Immature natural killer cell (primary cell): Measurements from ENCODE around the gene VIL1. TPM values are rescaled to one million over a fixed set of nuclear protein-coding genes. Genes with fewer than 3 reads are reported as not detected.
A peak's percentile ranks its signal among the peaks of the same experiment; 100 is the strongest.

Experiments used
- DNase-seq, 3 donors: peaks; one replicate each; pipeline ENCODE4 v3.0.0; 2022; ENCODE audit warnings: mixed read lengths in 1 of 3
- H3K27ac Mint-ChIP-seq, 6 donors: one replicate each; pipeline ENCODE4 v1.8.0; 2020; ENCODE audit warnings: mixed read lengths in 6 of 6, mild to moderate bottlenecking in 5 of 6, inconsistent platforms in 4 of 6, moderate library complexity in 3 of 6
- H3K27me3 Mint-ChIP-seq, 3 donors: one replicate each; pipeline ENCODE4 v1.8.0; 2020 to 2021; ENCODE audit warnings: low read depth in 3 of 3, mild to moderate bottlenecking in 3 of 3, mixed read lengths in 3 of 3, moderate library complexity in 3 of 3, inconsistent platforms in 1 of 3
- H3K36me3 Mint-ChIP-seq, 3 donors: one replicate each; pipeline ENCODE4 v1.8.0; 2020; ENCODE audit warnings: mixed read lengths in 3 of 3, inconsistent platforms in 2 of 3, mild to moderate bottlenecking in 2 of 3
- H3K4me1 Mint-ChIP-seq, 2 donors: one replicate each; pipeline ENCODE4 v1.8.0; 2020; ENCODE audit warnings: inconsistent platforms in 2 of 2, mild to moderate bottlenecking in 2 of 2, mixed read lengths in 2 of 2, moderate library complexity in 1 of 2
- H3K4me3 Mint-ChIP-seq, 5 donors: one replicate each; pipeline ENCODE4 v1.8.0; 2020; ENCODE audit warnings: mild to moderate bottlenecking in 5 of 5, mixed read lengths in 5 of 5, inconsistent platforms in 3 of 5, moderate library complexity in 3 of 5
- H3K9me3 Mint-ChIP-seq, 6 donors: one replicate each; pipeline ENCODE4 v1.8.0; 2020; ENCODE audit warnings: mild to moderate bottlenecking in 6 of 6, mixed read lengths in 6 of 6, inconsistent platforms in 4 of 6, moderate library complexity in 3 of 6
- polyA plus RNA-seq, 3 donors: library from polyadenylated mRNA; unstranded; fragments of 300-500 nt; fragmentation: Illumina TruSeq; gene quantifications; one replicate each; pipeline ENCODE4 v1.2.3, GENCODE V29; 2021

Gene VIL1
- polyA plus RNA-seq, 3 donors from 2014 or later = 0.47 to 0.63 TPM; not detected in 1

DNA sequence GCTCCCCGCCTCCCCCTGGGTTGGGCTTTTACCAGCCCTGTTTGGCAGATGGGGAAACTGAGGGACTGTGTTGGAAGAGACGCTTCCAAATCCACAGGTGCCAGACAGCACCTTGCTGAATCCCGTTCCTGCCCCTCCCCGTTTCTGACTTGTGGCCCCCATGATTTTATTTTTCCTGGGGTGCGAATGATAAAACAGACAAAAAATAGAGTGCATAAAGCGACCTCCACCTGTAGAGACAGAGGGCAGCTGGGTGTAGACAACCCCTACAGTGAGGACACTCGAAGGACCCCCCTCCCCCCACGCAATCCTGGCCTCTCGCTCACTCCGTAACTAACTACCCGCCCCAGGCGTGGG, 21.5 kb upstream of the VIL1 start:
- no peaks in the 10 kb centered on the region for H3K36me3 Mint-ChIP-seq
- peaks cover 54 to 56% of the 10 kb centered on the region in 2 donors for H3K4me1 Mint-ChIP-seq
- no peaks in the 10 kb centered on the region for H3K9me3 Mint-ChIP-seq
- H3K4me3 Mint-ChIP-seq = peak overlapping the region; percentile 89 to 95 (median 94)
- H3K27me3 Mint-ChIP-seq = peaks cover 19 to 45% (median 37%) of the 10 kb centered on the region in 3 donors
- H3K27ac Mint-ChIP-seq = peak overlapping the region; percentile 94 to 99 (median 98)
- no peak for DNase-seq

DNA sequence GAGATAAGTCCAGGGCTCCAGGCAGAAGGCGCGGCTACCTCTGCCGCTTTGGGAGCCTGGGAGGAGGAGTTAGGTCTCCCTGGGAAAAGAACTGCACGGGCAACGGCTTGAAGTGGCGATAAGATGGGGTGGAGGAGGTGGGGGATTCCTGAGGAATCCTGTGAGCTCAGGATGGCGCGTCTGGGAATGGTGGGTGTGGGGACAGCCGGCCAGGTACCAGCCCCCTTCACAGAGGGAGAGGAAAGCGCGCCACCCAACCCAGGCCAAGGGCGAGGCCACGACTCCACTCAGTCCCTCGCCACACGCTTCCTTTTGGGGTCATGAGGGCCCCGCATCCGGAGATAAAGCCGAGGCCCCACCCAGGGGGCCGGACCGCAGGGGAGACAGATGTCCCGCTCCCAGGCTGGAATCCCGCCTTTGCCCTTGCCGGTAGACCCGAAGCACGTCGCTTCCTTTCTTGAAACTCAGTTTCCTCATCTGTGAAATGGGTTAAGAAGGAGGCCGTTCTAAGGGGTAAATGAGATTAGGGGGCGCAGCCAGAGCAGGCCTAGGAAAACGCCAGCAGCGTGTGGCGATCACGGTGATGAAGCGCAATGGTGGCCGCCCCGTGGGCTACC, 21.0 kb upstream of the VIL1 start:
- peak; percentile 75 to 80 (median 76) for DNase-seq
- Mint-ChIP-seq H3K4me1 (peaks cover 54 to 55% of the 10 kb centered on the region in 2 donors), H3K9me3 (no peaks in the 10 kb centered on the region), H3K36me3 (no peaks in the 10 kb centered on the region), H3K4me3 (peak overlapping the region; percentile 89 to 95 (median 94)), H3K27ac (peak overlapping the region; percentile 94 to 99 (median 98)), H3K27me3 (peaks cover 18 to 45% (median 37%) of the 10 kb centered on the region in 3 donors)

DNA sequence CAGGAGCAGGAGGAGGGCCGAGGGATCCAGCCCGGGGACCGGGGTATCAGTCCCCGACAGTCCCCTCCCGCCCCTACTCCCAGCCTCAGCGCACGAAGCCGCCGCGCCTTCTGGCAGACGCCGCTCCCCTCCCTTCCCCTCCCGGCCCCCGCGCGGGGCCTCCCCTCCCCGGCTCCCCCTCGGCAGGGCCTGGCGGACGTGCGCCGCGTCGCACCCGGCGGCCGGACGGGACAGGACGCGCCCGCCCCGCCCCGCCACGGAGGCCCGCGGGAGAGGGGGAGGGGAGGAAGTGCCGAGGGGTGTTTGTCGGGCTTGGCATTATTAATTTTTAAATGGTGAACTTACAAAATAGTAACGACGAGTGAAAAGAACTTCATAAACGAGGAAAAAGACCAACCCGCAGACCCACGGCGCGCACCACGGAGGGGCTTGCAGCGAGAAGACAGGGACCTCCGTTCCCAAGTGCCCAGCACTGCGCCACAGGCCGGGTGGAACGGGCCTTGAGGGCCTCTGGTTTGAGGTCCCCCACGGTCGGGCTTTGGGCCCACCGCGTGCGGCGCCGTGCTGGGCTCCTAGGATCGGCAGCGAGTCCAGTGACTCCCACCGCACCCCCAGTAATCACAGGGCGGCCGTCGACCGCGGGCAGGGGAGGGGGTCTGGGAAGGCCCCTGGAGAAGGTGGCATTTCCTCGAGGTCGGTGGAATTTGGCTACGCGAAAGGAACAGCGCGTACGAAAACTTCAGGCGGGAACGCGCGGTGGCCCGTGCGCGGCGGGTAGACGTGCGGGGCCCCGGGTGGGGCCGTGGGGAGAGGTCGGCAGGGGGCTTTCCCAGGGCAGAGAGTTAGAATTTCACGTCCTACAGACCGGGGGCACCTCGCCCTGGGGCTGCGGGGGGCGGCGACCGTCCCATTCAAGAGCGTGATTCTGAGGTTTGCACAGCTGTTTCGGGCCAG, 20.2 kb upstream of the VIL1 start:
- peak; percentile 74 to 78 (median 77) for DNase-seq
- Mint-ChIP-seq H3K4me1 (peaks cover 55 to 56% of the 10 kb centered on the region in 2 donors), H3K27me3 (peaks cover 23 to 46% (median 36%) of the 10 kb centered on the region in 3 donors), H3K9me3 (no peaks in the 10 kb centered on the region), H3K36me3 (peaks cover 0 to 6% (median 0%) of the 10 kb centered on the region in 3 donors), H3K4me3 (peak overlapping the region; percentile 89 to 95 (median 94)), H3K27ac (peak overlapping the region; percentile 94 to 99 (median 98))

DNA sequence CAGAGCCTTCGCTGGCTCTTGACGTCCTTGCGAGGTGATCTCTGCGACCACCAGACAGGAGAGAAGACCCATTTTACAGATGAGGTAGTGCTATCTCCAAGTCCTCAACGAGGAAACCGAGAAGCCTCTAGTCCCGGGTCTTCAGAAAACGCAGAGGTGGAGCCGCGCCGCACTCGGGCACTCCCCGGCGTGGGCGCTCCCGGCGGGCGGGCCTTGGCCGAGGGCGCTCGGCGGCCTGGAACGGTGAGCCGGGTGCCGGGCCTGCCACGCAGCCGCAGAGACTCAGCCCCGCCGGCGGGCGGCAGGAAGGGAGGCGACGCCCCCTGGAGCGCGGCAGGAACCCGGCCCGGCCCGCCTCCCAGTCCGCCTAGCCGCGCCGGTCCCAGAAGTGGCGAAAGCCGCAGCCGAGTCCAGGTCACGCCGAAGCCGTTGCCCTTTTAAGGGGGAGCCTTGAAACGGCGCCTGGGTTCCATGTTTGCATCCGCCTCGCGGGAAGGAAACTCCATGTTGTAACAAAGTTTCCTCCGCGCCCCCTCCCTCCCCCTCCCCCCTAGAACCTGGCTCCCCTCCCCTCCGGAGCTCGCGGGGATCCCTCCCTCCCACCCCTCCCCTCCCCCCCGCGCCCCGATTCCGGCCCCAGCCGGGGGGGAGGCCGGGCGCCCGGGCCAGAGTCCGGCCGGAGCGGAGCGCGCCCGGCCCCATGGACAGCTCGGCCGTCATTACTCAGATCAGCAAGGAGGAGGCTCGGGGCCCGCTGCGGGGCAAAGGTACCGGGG, 19.3 kb upstream of the VIL1 start, which contains the start of gene CTDSP1:
Gene CTDSP1 (plus strand): TSS at position 478 of the 776 bp plus-strand sequence. CDS start 223 bp downstream, at position 701.
- H3K27me3 Mint-ChIP-seq = peaks cover 21 to 43% (median 33%) of the 10 kb centered on the region in 3 donors
- peak; percentile 94 to 96 (median 95) for DNase-seq
- peaks cover 0 to 10% (median 4%) of the 10 kb centered on the region in 3 donors for H3K36me3 Mint-ChIP-seq
- no peaks in the 10 kb centered on the region for H3K9me3 Mint-ChIP-seq
- peaks cover 55 to 56% of the 10 kb centered on the region in 2 donors for H3K4me1 Mint-ChIP-seq
- H3K27ac Mint-ChIP-seq = peak within 1 kb of the TSS; percentile 87 to 95 (median 94)
- peak within 1 kb of the TSS; percentile 94 to 96 (median 94) for H3K4me3 Mint-ChIP-seq

DNA sequence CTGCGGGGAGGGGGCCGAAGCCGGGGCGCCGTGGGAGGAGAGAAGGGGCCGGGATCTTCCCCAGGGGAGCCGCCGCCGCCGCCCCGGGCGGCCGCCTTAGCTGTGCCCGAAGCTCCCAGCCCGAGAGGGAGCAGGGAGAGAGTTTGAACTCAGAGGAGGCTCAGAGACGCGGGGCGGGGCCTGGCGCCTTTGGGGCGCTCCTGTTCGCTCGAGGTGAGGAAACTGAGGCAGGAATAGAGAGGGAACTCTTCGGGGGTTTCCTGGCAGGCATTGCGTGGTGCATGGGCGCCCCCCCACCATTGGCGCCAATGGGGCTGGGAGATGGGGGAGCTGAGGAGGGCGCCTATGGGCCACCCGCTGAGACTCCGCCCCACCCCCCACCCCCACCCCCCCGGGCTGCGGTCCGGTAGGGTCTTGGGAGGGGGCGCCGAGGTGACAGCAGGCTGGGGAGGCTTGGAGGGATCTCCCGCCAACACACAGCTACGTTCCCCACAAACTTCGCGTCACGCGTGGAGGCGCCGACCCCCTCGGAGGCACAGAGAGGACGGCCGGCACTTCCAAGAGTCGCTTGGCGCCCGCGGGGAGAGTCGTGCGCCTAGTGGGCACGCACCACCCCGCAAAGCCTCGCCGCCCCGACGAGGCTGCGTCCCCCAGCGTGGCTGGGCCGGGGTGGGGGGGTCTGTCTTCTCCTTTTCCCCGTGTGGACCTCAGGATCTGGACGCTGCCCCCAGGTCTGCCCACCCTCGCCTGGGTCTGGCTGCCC, 18.6 kb upstream of the VIL1 start:
- Mint-ChIP-seq H3K9me3 (no peaks in the 10 kb centered on the region), H3K36me3 (peaks cover 0 to 10% (median 4%) of the 10 kb centered on the region in 3 donors), H3K4me3 (peak overlapping the region; percentile 94 to 96 (median 94)), H3K27me3 (peaks cover 21 to 39% (median 31%) of the 10 kb centered on the region in 3 donors), H3K4me1 (peaks cover 55 to 56% of the 10 kb centered on the region in 2 donors), H3K27ac (peak overlapping the region; percentile 87 to 95 (median 93))
- peak; percentile 46 to 50 (median 48) for DNase-seq

DNA sequence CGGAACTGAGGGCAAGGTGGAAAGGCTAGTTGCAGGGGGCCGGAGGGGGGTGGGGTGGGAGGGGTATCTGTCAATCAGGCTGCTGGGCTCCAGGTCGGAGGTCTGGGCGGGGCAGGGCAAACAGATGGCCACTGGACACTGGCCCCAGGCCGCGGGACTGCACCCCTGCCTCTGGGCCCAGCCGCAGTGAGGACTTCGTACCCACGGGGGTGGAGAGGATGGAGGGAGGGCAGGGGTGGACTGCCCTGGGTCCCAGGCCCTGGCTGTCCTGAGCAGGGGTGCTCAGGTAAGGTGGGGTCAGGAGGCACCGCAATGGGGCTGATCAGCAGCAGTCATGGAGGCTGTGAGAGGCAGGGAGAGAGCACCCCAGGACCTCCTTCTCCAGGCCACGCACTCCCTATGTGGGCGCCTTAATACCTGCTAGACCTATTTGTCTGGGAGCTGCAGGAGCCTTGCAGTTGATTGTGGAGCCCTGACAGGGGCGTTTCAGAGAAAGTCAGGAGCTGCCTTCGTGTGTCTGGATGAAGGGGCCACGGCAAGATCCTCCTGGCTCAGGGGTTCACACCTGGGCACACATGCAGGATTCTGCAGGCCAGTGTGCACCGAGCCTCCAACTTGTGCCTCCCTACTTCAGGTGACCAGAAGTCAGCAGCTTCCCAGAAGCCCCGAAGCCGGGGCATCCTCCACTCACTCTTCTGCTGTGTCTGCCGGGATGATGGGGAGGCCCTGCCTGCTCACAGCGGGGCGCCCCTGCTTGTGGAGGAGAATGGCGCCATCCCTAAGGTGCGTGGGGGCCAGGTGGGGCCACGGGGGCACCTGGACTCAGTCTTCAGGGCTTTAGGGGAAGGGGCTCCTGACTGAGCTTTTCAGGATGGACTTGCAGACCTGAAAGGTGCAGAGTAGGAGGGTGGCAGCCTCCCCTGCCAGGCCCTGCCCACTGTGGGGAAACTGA, 17.7 kb upstream of the VIL1 start:
- no peak for DNase-seq
- H3K9me3 Mint-ChIP-seq = no peaks in the 10 kb centered on the region
- H3K4me3 Mint-ChIP-seq = peak overlapping the region; percentile 75 to 95 (median 94)
- H3K36me3 Mint-ChIP-seq = peaks cover 0 to 10% (median 4%) of the 10 kb centered on the region in 3 donors
- H3K4me1 Mint-ChIP-seq = peaks cover 56 to 59% of the 10 kb centered on the region in 2 donors
- peaks cover 27 to 38% (median 29%) of the 10 kb centered on the region in 3 donors for H3K27me3 Mint-ChIP-seq
- H3K27ac Mint-ChIP-seq = peak overlapping the region; percentile 34 to 94 (median 62)

DNA sequence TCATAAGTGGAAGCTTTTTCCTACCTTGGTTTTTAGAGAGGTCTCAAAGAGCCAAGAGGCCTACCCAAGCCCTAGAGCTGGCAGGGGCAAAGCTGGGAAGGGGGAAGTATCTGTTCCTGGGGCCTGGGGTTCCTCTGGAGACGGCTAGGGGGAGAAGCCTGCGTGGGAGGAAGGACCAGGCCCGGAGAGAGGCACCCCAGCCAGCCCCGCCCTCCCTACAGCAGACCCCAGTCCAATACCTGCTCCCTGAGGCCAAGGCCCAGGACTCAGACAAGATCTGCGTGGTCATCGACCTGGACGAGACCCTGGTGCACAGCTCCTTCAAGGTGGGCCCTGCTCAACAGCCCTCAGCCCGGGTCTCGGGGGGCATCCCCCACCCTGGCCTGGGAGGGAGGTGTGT, 17.0 kb upstream of the VIL1 start:
- H3K4me3 Mint-ChIP-seq = peak overlapping the region; percentile 75 to 95 (median 94)
- H3K36me3 Mint-ChIP-seq = peaks cover 0 to 10% (median 4%) of the 10 kb centered on the region in 3 donors
- peaks cover 25 to 36% (median 27%) of the 10 kb centered on the region in 3 donors for H3K27me3 Mint-ChIP-seq
- H3K4me1 Mint-ChIP-seq = peaks cover 54 to 58% of the 10 kb centered on the region in 2 donors
- peak overlapping the region in 4 of 6 donors; percentile 37 to 94 (median 72) for H3K27ac Mint-ChIP-seq
- no peaks in the 10 kb centered on the region for H3K9me3 Mint-ChIP-seq
- DNase-seq = no peak

DNA sequence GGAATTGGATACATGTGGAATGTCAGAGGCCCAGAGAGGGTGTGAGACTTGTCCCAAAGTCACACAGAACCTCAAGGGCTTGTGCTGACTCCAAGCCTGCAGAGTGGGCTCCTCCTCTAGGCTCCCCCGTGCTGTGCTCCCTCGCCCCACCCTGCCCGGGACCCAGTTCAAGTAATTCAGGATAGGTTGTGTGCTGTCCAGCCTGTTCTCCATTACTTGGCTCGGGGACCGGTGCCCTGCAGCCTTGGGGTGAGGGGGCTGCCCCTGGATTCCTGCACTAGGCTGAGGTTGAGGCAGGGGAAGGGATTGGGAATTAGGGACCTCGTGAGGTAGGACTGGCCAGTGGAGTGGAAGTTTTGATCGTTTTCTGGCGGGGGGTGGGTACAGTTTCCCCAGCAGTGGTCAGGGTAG, 16.4 kb upstream of the VIL1 start:
- peaks cover 0 to 10% (median 4%) of the 10 kb centered on the region in 3 donors for H3K36me3 Mint-ChIP-seq
- no peaks in the 10 kb centered on the region for H3K9me3 Mint-ChIP-seq
- peaks cover 25 to 37% (median 28%) of the 10 kb centered on the region in 3 donors for H3K27me3 Mint-ChIP-seq
- peak overlapping the region in 4 of 5 donors; percentile 23 to 50 (median 36) for H3K4me3 Mint-ChIP-seq
- H3K4me1 Mint-ChIP-seq = peaks cover 54 to 58% of the 10 kb centered on the region in 2 donors
- DNase-seq = no peak
- peak overlapping the region in 3 of 6 donors; percentile 31 to 64 (median 43) for H3K27ac Mint-ChIP-seq

DNA sequence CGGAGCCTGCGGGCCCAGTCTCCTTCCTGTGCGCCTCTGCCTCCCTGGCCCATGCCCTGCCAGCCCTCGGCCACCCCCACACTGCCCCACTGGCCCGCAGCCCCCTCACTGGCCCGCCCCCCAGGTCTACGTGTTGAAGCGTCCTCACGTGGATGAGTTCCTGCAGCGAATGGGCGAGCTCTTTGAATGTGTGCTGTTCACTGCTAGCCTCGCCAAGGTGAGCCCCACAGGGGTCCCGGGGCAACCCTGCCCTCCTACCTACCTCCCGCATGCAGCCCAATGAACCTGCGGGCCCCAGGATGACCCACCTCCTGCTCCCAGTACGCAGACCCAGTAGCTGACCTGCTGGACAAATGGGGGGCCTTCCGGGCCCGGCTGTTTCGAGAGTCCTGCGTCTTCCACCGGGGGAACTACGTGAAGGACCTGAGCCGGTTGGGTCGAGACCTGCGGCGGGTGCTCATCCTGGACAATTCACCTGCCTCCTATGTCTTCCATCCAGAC, 16.0 kb upstream of the VIL1 start:
- DNase-seq = no peak
- H3K36me3 Mint-ChIP-seq = peaks cover 0 to 10% (median 4%) of the 10 kb centered on the region in 3 donors
- H3K9me3 Mint-ChIP-seq = no peaks in the 10 kb centered on the region
- peak overlapping the region in 4 of 6 donors; percentile 32 to 94 (median 74) for H3K27ac Mint-ChIP-seq
- peaks cover 21 to 36% (median 27%) of the 10 kb centered on the region in 3 donors for H3K27me3 Mint-ChIP-seq
- H3K4me3 Mint-ChIP-seq = peak overlapping the region in 4 of 5 donors; percentile 10 to 44 (median 36)
- H3K4me1 Mint-ChIP-seq = peaks cover 54 to 57% of the 10 kb centered on the region in 2 donors

DNA sequence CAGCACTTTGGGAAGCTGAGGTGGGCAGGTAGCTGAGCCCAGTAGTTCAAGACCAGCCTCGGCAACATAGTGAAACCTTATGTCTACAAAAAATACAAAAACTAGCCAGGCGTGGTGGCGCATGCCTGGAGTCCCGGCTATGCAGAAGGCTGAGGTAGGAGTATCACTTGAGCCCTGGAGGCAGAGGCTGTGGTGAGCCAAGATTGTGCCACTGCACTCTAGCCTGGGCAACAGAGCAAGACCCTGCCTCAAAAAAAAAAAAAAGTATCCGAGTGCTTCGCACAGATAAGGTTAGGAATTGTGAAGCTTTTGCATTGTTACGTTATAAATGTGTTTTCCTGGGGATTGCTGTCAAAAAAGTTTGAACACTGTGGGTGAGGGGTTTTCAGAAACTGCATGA, 15.1 kb upstream of the VIL1 start:
- H3K9me3 Mint-ChIP-seq = no peaks in the 10 kb centered on the region
- peak overlapping the region in 4 of 5 donors; percentile 33 to 52 (median 42) for H3K4me3 Mint-ChIP-seq
- H3K36me3 Mint-ChIP-seq = peaks cover 0 to 10% (median 4%) of the 10 kb centered on the region in 3 donors
- peaks cover 15 to 34% (median 26%) of the 10 kb centered on the region in 3 donors for H3K27me3 Mint-ChIP-seq
- H3K27ac Mint-ChIP-seq = peak overlapping the region; percentile 51 to 94 (median 80)
- peaks cover 59% of the 10 kb centered on the region in 2 donors for H3K4me1 Mint-ChIP-seq
- no peak for DNase-seq

DNA sequence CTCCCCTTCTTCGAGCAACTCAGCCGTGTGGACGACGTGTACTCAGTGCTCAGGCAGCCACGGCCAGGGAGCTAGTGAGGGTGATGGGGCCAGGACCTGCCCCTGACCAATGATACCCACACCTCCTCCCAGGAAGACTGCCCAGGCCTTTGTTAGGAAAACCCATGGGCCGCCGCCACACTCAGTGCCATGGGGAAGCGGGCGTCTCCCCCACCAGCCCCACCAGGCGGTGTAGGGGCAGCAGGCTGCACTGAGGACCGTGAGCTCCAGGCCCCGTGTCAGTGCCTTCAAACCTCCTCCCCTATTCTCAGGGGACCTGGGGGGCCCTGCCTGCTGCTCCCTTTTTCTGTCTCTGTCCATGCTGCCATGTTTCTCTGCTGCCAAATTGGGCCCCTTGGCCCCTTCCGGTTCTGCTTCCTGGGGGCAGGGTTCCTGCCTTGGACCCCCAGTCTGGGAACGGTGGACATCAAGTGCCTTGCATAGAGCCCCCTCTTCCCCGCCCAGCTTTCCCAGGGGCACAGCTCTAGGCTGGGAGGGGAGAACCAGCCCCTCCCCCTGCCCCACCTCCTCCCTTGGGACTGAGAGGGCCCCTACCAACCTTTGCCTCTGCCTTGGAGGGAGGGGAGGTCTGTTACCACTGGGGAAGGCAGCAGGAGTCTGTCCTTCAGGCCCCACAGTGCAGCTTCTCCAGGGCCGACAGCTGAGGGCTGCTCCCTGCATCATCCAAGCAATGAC, 14.4 kb upstream of the VIL1 start:
- Mint-ChIP-seq H3K27me3 (peaks cover 9 to 29% (median 26%) of the 10 kb centered on the region in 3 donors), H3K27ac (peak overlapping the region; percentile 92 to 95 (median 94)), H3K9me3 (no peaks in the 10 kb centered on the region), H3K4me3 (peak overlapping the region in 2 of 5 donors; percentile 52 to 79), H3K36me3 (peaks cover 0 to 10% (median 4%) of the 10 kb centered on the region in 3 donors), H3K4me1 (peaks cover 59% of the 10 kb centered on the region in 2 donors)
- DNase-seq = no peak
